Measurements from ENCODE around the gene AOAH.
"Not testable (repeated sequence)": the region's sequence is repeated elsewhere in the genome, so short reads cannot be mapped to it uniquely, and the experiment has no call there.

AOAH gene

DNA sequence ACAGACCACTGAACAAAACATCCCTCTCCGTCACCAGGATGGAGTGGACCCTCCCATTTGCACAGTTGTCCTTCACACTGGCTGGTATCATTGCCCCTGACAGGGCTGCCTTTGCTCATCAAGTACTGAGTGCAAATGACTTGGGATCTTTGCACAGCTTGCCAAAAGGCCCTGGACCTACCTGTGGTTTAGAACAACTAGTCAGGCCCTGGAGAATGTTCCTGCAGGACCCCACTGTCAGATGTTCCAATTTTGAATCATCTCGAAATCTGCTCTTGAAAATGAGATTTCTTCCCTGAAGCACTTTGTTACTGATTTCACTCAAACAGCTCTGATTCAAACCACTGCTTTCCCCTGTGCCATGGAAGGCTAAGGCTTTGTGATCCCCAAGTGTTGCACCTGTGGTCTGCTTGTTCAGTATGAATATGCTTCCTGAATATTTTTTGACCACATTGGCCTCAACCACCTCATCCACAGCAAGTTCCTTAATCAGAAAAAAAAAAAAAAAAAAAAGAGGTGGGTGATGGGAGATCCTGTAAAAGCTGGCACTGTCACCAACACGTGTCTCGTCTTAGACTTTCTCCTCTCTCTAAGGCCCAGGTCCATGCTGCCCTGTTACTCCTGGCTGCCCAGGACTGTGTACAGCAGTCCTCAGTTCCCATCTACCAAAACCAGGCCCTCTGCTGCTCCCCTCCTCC is 2.7 kb upstream of the AOAH start:
- Mint-ChIP-seq H3K9me3 (peaks cover 24% of the 10 kb centered on the region), H3K36me3 (ENCODE audit: low read depth) (peaks cover 21% of the 10 kb centered on the region), H3K4me3 (no peak overlapping the region), H3K27ac (peak overlapping the region; percentile 1), H3K4me1 (ENCODE audit: low read depth) (peaks cover 61% of the 10 kb centered on the region), H3K27me3 (ENCODE audit: low read depth) (peaks cover 5% of the 10 kb centered on the region)

DNA sequence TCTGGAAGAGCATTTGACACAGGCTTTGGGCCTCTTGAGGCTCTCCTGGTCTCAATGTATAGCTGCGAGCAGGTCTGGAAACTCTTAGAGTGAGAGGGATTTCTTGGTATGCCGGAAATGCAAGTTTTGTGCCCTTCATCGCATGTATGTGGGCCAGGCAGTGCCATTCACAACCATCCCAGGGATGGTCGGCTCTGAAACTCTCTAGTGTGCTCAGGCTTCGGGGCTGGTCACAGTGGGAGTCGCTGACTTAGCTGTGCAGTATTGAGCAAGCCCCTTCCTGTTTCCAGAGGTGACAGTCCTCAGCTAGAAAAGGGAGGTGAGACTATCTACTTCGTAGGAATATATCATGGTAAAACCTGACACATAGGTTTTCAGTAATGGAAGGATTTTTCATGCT is 2.0 kb upstream of the AOAH start:
- H3K9me3 Mint-ChIP-seq, result peaks cover 21% of the 10 kb centered on the region
- peaks cover 5% of the 10 kb centered on the region for H3K27me3 Mint-ChIP-seq (ENCODE audit: low read depth)
- peaks cover 65% of the 10 kb centered on the region for H3K4me1 Mint-ChIP-seq (ENCODE audit: low read depth)
- H3K4me3 Mint-ChIP-seq, result no peak overlapping the region
- H3K36me3 Mint-ChIP-seq (ENCODE audit: low read depth), result peaks cover 23% of the 10 kb centered on the region
- no peak overlapping the region for H3K27ac Mint-ChIP-seq

GRCh38 chr7:36724996-36725395 is 702 bp upstream of the AOAH start:
- Mint-ChIP-seq H3K27me3 (ENCODE audit: low read depth) (peaks cover 5% of the 10 kb centered on the region), H3K4me1 (ENCODE audit: low read depth) (peaks cover 73% of the 10 kb centered on the region), H3K27ac (peak overlapping the region; percentile 92), H3K36me3 (ENCODE audit: low read depth) (peaks cover 18% of the 10 kb centered on the region), H3K9me3 (peaks cover 12% of the 10 kb centered on the region), H3K4me3 (peak overlapping the region; percentile 87)

DNA sequence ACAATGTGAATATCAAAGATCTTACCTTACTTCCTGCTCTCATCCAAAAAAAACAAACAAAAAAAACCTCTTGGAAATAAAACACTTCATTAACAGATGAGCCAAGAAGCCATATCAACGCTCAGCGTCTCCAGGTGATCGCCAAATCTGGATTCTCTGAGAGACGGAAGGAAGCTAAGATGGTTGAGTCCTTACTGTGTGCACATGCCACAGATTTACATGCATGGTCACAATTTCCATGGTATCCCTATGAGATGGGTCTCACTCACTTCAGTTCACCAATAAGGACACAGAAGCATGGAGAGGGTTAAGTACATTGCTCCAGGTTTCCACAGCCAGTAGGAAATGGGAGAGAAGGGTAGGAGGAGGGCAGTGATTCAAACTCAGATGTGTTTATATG is 1.0 kb downstream of the AOAH start:
- peaks cover 4% of the 10 kb centered on the region for H3K9me3 Mint-ChIP-seq
- H3K4me1 Mint-ChIP-seq (ENCODE audit: low read depth), result peaks cover 78% of the 10 kb centered on the region
- H3K36me3 Mint-ChIP-seq (ENCODE audit: low read depth), result peaks cover 20% of the 10 kb centered on the region
- H3K27ac Mint-ChIP-seq, result peak overlapping the region; percentile 64
- H3K27me3 Mint-ChIP-seq (ENCODE audit: low read depth), result no peaks in the 10 kb centered on the region
- peak overlapping the region; percentile 87 for H3K4me3 Mint-ChIP-seq

DNA sequence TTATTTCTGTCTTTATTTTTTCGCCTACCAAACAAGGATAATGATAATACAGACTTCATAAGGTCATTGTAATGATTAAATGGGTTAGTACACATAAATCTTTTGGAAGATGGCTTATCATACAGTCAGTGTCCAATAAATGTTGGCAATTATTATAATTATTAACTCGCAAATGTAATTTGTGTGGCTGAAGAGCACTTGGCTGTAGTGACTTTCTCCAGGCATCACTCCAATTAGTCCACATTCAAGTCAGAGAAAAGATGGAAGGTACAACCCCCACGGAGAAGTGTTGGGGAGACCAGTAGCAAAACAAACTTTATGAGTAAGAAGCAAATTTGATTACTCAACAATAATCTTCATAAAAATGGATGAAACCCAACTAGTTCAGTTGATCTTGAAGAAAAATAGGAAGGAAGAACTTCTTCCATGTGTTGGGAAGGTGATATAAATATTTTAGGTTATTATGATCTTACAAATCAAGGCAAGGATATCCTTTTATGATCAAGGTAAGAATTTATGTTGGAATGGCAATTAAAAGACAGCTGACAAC is 5.1 kb downstream of the AOAH start:
- Mint-ChIP-seq H3K27me3 (ENCODE audit: low read depth) (no peaks in the 10 kb centered on the region), H3K27ac (no peak overlapping the region), H3K36me3 (ENCODE audit: low read depth) (peaks cover 39% of the 10 kb centered on the region), H3K4me3 (no peak overlapping the region), H3K9me3 (peaks cover 16% of the 10 kb centered on the region), H3K4me1 (ENCODE audit: low read depth) (peaks cover 43% of the 10 kb centered on the region)

- Mint-ChIP-seq H3K27me3 (ENCODE audit: low read depth) (no peaks in the 10 kb centered on the region), H3K36me3 (ENCODE audit: low read depth) (peaks cover 48% of the 10 kb centered on the region), H3K9me3 (peaks cover 23% of the 10 kb centered on the region), H3K4me1 (ENCODE audit: low read depth) (peaks cover 33% of the 10 kb centered on the region), H3K4me3 (no peak overlapping the region), H3K27ac (no peak overlapping the region)
Observed at GRCh38 chr7:36717586-36717985, 6.7 kb downstream of the AOAH start.

GRCh38 chr7:36716802-36717201 is 7.5 kb downstream of the AOAH start:
- Mint-ChIP-seq H3K4me1 (ENCODE audit: low read depth) (peaks cover 29% of the 10 kb centered on the region), H3K9me3 (peaks cover 23% of the 10 kb centered on the region), H3K36me3 (ENCODE audit: low read depth) (peaks cover 42% of the 10 kb centered on the region)
- not testable (repeated sequence) for H3K27me3 Mint-ChIP-seq (ENCODE audit: low read depth); H3K27ac Mint-ChIP-seq; H3K4me3 Mint-ChIP-seq

- peaks cover 31% of the 10 kb centered on the region for H3K4me1 Mint-ChIP-seq (ENCODE audit: low read depth)
Observed at GRCh38 chr7:36712015-36712414, 12.3 kb downstream of the AOAH start.

GRCh38 chr7:36711256-36711655 is 13.0 kb downstream of the AOAH start:
- H3K9me3 Mint-ChIP-seq, result peaks cover 27% of the 10 kb centered on the region
- peaks cover 41% of the 10 kb centered on the region for H3K36me3 Mint-ChIP-seq (ENCODE audit: low read depth)
- no peak overlapping the region for H3K27ac Mint-ChIP-seq
- H3K4me1 Mint-ChIP-seq (ENCODE audit: low read depth), result peaks cover 35% of the 10 kb centered on the region
- H3K27me3 Mint-ChIP-seq (ENCODE audit: low read depth), result no peaks in the 10 kb centered on the region
- no peak overlapping the region for H3K4me3 Mint-ChIP-seq

More at GRCh38 chr7:36712015-36712414, 12.3 kb downstream of the AOAH start:
- H3K9me3 Mint-ChIP-seq, result peaks cover 21% of the 10 kb centered on the region
- no peak overlapping the region for H3K4me3 Mint-ChIP-seq
- H3K27me3 Mint-ChIP-seq (ENCODE audit: low read depth), result no peaks in the 10 kb centered on the region
- H3K36me3 Mint-ChIP-seq (ENCODE audit: low read depth), result peaks cover 37% of the 10 kb centered on the region
- no peak overlapping the region for H3K27ac Mint-ChIP-seq

GRCh38 chr7:36710186-36710791 is 14.0 kb downstream of the AOAH start:
- peaks cover 50% of the 10 kb centered on the region for H3K36me3 Mint-ChIP-seq (ENCODE audit: low read depth)
- no peaks in the 10 kb centered on the region for H3K27me3 Mint-ChIP-seq (ENCODE audit: low read depth)
- H3K9me3 Mint-ChIP-seq, result peaks cover 35% of the 10 kb centered on the region
- no peak overlapping the region for H3K4me3 Mint-ChIP-seq
- no peak overlapping the region for H3K27ac Mint-ChIP-seq
- H3K4me1 Mint-ChIP-seq (ENCODE audit: low read depth), result peaks cover 37% of the 10 kb centered on the region

- H3K27me3 Mint-ChIP-seq (ENCODE audit: low read depth), result no peaks in the 10 kb centered on the region
- peaks cover 55% of the 10 kb centered on the region for H3K36me3 Mint-ChIP-seq (ENCODE audit: low read depth)
- H3K9me3 Mint-ChIP-seq, result peaks cover 47% of the 10 kb centered on the region
- peak overlapping the region; percentile 43 for H3K27ac Mint-ChIP-seq
- H3K4me3 Mint-ChIP-seq, result no peak overlapping the region
- H3K4me1 Mint-ChIP-seq (ENCODE audit: low read depth), result peaks cover 47% of the 10 kb centered on the region
Observed at GRCh38 chr7:36708767-36709166, 15.5 kb downstream of the AOAH start.

- H3K27me3 Mint-ChIP-seq (ENCODE audit: low read depth), result no peaks in the 10 kb centered on the region
- H3K4me1 Mint-ChIP-seq (ENCODE audit: low read depth), result peaks cover 46% of the 10 kb centered on the region
- H3K9me3 Mint-ChIP-seq, result peaks cover 46% of the 10 kb centered on the region
- H3K4me3 Mint-ChIP-seq, result peak overlapping the region; percentile 33
- H3K36me3 Mint-ChIP-seq (ENCODE audit: low read depth), result peaks cover 54% of the 10 kb centered on the region
- peak overlapping the region; percentile 71 for H3K27ac Mint-ChIP-seq
Observed at GRCh38 chr7:36707898-36708297, 16.4 kb downstream of the AOAH start.

- no peaks in the 10 kb centered on the region for H3K27me3 Mint-ChIP-seq (ENCODE audit: low read depth)
- peaks cover 46% of the 10 kb centered on the region for H3K9me3 Mint-ChIP-seq
- peak overlapping the region; percentile 71 for H3K27ac Mint-ChIP-seq
- H3K4me3 Mint-ChIP-seq, result no peak overlapping the region
- peaks cover 53% of the 10 kb centered on the region for H3K36me3 Mint-ChIP-seq (ENCODE audit: low read depth)
- peaks cover 46% of the 10 kb centered on the region for H3K4me1 Mint-ChIP-seq (ENCODE audit: low read depth)
Observed at GRCh38 chr7:36707465-36707864, 16.8 kb downstream of the AOAH start.

- not testable (repeated sequence) for H3K27me3 Mint-ChIP-seq (ENCODE audit: low read depth); H3K27ac Mint-ChIP-seq; H3K4me3 Mint-ChIP-seq
- Mint-ChIP-seq H3K36me3 (ENCODE audit: low read depth) (peaks cover 50% of the 10 kb centered on the region), H3K4me1 (ENCODE audit: low read depth) (peaks cover 43% of the 10 kb centered on the region), H3K9me3 (peaks cover 43% of the 10 kb centered on the region)
Observed at GRCh38 chr7:36703860-36704259, 20.4 kb downstream of the AOAH start.

DNA sequence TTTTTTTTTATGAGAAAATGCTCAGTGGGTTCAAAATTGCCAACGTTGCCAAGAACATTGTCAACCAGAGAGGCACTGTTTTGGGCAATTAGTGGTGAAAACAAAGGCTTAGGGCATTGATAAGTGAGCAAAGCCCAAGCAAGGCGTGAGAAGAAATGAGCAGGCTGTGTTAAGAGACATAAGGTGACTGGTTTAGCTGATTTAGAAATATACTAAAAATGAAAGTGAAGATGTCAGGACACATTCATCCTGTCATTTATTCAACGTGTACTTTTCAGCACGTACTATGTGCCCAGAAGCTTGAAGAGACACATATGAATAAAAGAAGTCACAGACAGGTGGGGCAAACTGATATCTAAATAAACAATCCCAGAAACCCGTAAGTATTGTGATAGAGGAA is 31.8 kb downstream of the AOAH start:
- peak overlapping the region; percentile 79 for H3K4me3 Mint-ChIP-seq

More for the DNA sequence above, 31.8 kb downstream of the AOAH start:
- no peaks in the 10 kb centered on the region for H3K9me3 Mint-ChIP-seq
- H3K36me3 Mint-ChIP-seq (ENCODE audit: low read depth), result peaks cover 17% of the 10 kb centered on the region
- peak overlapping the region; percentile 94 for H3K27ac Mint-ChIP-seq
- peaks cover 33% of the 10 kb centered on the region for H3K4me1 Mint-ChIP-seq (ENCODE audit: low read depth)
- no peaks in the 10 kb centered on the region for H3K27me3 Mint-ChIP-seq (ENCODE audit: low read depth)

Data from T-helper 1 cell treated with Interleukin-12 subunit alpha and Interleukin-12 subunit beta and Interleukin-4 antibody, amounts not matched to agents 30 μg/mL and 1 μg/mL, for 36 hours (primary cell).